ENCODE data around the gene SLC1A3.
A peak's percentile ranks its signal among the peaks of the same experiment; 100 is the strongest.

The SLC1A3 gene

GRCh38 chr5:36681711-36682110, 75.3 kb downstream of the SLC1A3 start:
- H3K4me3 ChIP-seq (replicated peaks; ENCODE audit: insufficient read depth, low read length) = no peak overlapping the region
- DNase-seq (ENCODE audit: low read depth in 1 of 2, low spot score in 1 of 2) = no peak
- TF ChIP-seq, protein P1, sequence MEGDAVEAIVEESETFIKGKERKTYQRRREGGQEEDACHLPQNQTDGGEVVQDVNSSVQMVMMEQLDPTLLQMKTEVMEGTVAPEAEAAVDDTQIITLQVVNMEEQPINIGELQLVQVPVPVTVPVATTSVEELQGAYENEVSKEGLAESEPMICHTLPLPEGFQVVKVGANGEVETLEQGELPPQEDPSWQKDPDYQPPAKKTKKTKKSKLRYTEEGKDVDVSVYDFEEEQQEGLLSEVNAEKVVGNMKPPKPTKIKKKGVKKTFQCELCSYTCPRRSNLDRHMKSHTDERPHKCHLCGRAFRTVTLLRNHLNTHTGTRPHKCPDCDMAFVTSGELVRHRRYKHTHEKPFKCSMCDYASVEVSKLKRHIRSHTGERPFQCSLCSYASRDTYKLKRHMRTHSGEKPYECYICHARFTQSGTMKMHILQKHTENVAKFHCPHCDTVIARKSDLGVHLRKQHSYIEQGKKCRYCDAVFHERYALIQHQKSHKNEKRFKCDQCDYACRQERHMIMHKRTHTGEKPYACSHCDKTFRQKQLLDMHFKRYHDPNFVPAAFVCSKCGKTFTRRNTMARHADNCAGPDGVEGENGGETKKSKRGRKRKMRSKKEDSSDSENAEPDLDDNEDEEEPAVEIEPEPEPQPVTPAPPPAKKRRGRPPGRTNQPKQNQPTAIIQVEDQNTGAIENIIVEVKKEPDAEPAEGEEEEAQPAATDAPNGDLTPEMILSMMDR (IDR thresholded peaks at IDR 0.05; ENCODE audit: insufficient read depth, low read length) = no peak
- no peak for TF ChIP-seq SPI1 (IDR thresholded peaks at IDR 0.05; ENCODE audit: borderline replicate concordance, low read depth)
- TF ChIP-seq, protein P2, sequence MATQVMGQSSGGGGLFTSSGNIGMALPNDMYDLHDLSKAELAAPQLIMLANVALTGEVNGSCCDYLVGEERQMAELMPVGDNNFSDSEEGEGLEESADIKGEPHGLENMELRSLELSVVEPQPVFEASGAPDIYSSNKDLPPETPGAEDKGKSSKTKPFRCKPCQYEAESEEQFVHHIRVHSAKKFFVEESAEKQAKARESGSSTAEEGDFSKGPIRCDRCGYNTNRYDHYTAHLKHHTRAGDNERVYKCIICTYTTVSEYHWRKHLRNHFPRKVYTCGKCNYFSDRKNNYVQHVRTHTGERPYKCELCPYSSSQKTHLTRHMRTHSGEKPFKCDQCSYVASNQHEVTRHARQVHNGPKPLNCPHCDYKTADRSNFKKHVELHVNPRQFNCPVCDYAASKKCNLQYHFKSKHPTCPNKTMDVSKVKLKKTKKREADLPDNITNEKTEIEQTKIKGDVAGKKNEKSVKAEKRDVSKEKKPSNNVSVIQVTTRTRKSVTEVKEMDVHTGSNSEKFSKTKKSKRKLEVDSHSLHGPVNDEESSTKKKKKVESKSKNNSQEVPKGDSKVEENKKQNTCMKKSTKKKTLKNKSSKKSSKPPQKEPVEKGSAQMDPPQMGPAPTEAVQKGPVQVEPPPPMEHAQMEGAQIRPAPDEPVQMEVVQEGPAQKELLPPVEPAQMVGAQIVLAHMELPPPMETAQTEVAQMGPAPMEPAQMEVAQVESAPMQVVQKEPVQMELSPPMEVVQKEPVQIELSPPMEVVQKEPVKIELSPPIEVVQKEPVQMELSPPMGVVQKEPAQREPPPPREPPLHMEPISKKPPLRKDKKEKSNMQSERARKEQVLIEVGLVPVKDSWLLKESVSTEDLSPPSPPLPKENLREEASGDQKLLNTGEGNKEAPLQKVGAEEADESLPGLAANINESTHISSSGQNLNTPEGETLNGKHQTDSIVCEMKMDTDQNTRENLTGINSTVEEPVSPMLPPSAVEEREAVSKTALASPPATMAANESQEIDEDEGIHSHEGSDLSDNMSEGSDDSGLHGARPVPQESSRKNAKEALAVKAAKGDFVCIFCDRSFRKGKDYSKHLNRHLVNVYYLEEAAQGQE (IDR thresholded peaks at IDR 0.05; ENCODE audit: insufficient replicate concordance, low read depth) = no peak
- no peak for TF ChIP-seq GABPA (IDR thresholded peaks at IDR 0.05; ENCODE audit: low read depth)
- no peak for TF ChIP-seq POLR2AphosphoS5 (IDR thresholded peaks at IDR 0.05; ENCODE audit: low read depth)
- no peaks in the 10 kb centered on the region for H3K27me3 ChIP-seq (ENCODE audit: insufficient read depth, poor library complexity, severe bottlenecking)
- H3K27ac ChIP-seq (replicated peaks) = peak overlapping the region; percentile 97

DNA sequence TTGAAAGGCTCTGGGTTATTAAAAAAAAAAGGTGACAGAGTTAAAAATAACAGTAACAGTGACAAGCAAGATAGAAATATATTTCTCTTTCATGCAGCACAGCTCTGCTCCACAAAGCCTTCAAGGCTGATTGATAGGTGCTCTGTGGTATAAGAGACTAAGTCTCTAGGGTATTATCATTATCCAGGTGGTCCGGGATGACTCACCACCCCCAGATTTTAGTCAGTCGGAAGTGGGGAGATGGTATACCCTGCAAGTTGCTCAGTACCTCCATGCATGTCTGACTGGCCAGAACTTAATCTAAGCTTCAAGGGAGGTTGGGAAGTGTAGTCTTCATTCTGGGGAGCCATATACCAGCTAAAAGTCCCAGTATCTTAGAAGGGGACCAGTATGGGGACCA, 76.1 kb downstream of the SLC1A3 start:
- Histone ChIP-seq H3K27ac (replicated peaks) (peak overlapping the region; percentile 97), H3K27me3 (ENCODE audit: insufficient read depth, poor library complexity, severe bottlenecking) (no peaks in the 10 kb centered on the region), H3K4me3 (replicated peaks; ENCODE audit: insufficient read depth, low read length) (no peak overlapping the region)
- no peak for DNase-seq (ENCODE audit: low read depth in 1 of 2, low spot score in 1 of 2)
- TF ChIP-seq SPI1 (IDR thresholded peaks at IDR 0.05; ENCODE audit: borderline replicate concordance, low read depth) (no peak), POLR2AphosphoS5 (IDR thresholded peaks at IDR 0.05; ENCODE audit: low read depth) (no peak), GABPA (IDR thresholded peaks at IDR 0.05; ENCODE audit: low read depth) (no peak)
- TF ChIP-seq, protein P1 (IDR thresholded peaks at IDR 0.05; ENCODE audit: insufficient read depth, low read length) = no peak
- TF ChIP-seq, protein P2 (IDR thresholded peaks at IDR 0.05; ENCODE audit: insufficient replicate concordance, low read depth) = no peak

DNA sequence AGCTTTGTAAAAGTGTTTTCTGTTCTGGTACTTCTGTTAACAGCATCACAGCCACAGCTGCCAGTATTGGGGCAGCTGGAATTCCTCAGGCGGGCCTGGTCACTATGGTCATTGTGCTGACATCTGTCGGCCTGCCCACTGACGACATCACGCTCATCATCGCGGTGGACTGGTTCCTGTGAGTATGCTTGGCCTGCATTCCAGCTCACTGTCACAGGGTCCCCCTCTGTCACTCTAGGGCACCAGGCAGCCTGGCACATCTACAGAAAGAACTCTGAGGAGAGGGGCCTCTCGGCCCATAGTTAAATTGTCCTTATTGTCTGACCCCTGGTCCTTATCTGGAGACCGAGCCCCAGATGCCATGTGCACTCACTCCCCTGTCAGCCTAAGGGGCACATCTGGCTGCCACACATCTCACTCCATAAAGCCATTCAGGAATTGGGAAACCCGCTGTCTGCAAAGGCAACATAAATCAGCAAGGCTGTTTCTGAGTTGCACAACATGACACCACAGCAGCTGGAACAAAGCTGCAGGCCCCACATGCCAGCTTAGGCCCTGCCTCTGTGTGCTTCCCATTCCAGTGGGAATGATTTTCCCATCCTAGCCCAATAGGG, 77.5 kb downstream of the SLC1A3 start:
- no peak overlapping the region for H3K4me3 ChIP-seq (replicated peaks; ENCODE audit: insufficient read depth, low read length)
- DNase-seq (ENCODE audit: low read depth in 1 of 2, low spot score in 1 of 2) = peak; percentile 82
- TF ChIP-seq GABPA (IDR thresholded peaks at IDR 0.05; ENCODE audit: low read depth) (no peak), POLR2AphosphoS5 (IDR thresholded peaks at IDR 0.05; ENCODE audit: low read depth) (peak; percentile 83)
- no peaks in the 10 kb centered on the region for H3K27me3 ChIP-seq (ENCODE audit: insufficient read depth, poor library complexity, severe bottlenecking)
- H3K27ac ChIP-seq (replicated peaks) = peak overlapping the region; percentile 97

DNA sequence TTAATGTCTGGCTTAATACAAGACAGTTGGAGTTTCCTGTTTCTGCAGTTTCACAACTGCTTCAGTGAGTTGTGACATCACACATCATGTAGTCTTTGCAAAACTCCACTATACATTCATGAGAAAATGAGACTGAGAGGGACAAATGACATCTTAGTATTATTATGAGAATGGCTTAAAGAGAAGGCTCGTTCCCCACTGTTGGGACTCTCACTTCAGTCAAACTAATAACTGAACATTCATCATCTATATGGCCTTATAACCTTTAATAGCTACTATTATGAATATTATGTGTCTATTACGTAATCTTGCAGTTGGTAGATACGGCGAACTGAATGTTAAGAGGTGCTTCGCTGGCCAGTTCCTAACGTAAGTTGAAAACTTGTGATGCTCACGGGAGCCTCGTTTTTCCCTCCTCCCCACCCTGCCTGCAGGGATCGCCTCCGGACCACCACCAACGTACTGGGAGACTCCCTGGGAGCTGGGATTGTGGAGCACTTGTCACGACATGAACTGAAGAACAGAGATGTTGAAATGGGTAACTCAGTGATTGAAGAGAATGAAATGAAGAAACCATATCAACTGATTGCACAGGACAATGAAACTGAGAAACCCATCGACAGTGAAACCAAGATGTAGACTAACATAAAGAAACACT, 79.4 kb downstream of the SLC1A3 start:
- TF ChIP-seq POLR2AphosphoS5 (IDR thresholded peaks at IDR 0.05; ENCODE audit: low read depth) (peak; percentile 29; the same call in 1 of the 2 replicates), SPI1 (IDR thresholded peaks at IDR 0.05; ENCODE audit: borderline replicate concordance, low read depth) (peak; percentile 16; the same call in 1 of the 2 replicates), GABPA (IDR thresholded peaks at IDR 0.05; ENCODE audit: low read depth) (no peak)
- TF ChIP-seq, protein P1 (IDR thresholded peaks at IDR 0.05; ENCODE audit: insufficient read depth, low read length) = no peak
- TF ChIP-seq, protein P2 (IDR thresholded peaks at IDR 0.05; ENCODE audit: insufficient replicate concordance, low read depth) = peak; percentile 17
- no peaks in the 10 kb centered on the region for H3K27me3 ChIP-seq (ENCODE audit: insufficient read depth, poor library complexity, severe bottlenecking)
- no peak overlapping the region for H3K4me3 ChIP-seq (replicated peaks; ENCODE audit: insufficient read depth, low read length)
- DNase-seq (ENCODE audit: low read depth in 1 of 2, low spot score in 1 of 2) = peak; percentile 79 to 85
- H3K27ac ChIP-seq (replicated peaks) = peak overlapping the region; percentile 97

Measured in HL-60 (cell line).